Peyer's patch (tissue), 4 donors: ENCODE measurements around the gene PPFIA1.

Experiments
- POLR2A ChIP-seq, 2 donors: fragments of 450-650 bp; IDR thresholded peaks; one replicate each; pipeline ENCODE4 v1.5.1; 2017; ENCODE audit warnings: antibody characterized with exemption in 2 of 2, mild to moderate bottlenecking in 2 of 2, moderate library complexity in 2 of 2
- TF ChIP-seq, protein P1 (sequence below), 6 experiments: fragments of 450-650 bp in 4 of 6; fragments of 200-600 bp in 2 of 6; sonication (generic) in 1 of 6; IDR thresholded peaks; one replicate each; pipeline ENCODE4 v1.5.1; 2017 to 2019; ENCODE audit warnings: antibody characterized with exemption in 6 of 6, mild to moderate bottlenecking in 3 of 6, moderate library complexity in 1 of 6

- TF ChIP-seq, protein P1, sequence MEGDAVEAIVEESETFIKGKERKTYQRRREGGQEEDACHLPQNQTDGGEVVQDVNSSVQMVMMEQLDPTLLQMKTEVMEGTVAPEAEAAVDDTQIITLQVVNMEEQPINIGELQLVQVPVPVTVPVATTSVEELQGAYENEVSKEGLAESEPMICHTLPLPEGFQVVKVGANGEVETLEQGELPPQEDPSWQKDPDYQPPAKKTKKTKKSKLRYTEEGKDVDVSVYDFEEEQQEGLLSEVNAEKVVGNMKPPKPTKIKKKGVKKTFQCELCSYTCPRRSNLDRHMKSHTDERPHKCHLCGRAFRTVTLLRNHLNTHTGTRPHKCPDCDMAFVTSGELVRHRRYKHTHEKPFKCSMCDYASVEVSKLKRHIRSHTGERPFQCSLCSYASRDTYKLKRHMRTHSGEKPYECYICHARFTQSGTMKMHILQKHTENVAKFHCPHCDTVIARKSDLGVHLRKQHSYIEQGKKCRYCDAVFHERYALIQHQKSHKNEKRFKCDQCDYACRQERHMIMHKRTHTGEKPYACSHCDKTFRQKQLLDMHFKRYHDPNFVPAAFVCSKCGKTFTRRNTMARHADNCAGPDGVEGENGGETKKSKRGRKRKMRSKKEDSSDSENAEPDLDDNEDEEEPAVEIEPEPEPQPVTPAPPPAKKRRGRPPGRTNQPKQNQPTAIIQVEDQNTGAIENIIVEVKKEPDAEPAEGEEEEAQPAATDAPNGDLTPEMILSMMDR (IDR thresholded peaks at IDR 0.05), result no peak
- no peak for TF ChIP-seq POLR2A (IDR thresholded peaks at IDR 0.05)
Measured at GRCh38 chr11:70306586-70307033, 36.1 kb downstream of the PPFIA1 start.
